Pancreas (tissue), 10 donors: Measurements from ENCODE around the gene FOXL1. TPM values are rescaled to one million over a fixed set of nuclear protein-coding genes. Genes with fewer than 3 reads are reported as not detected.

Experiments used
- ATAC-seq, 4 donors: fragments of 200-7000 bp; cut with Tn5 transposase; one replicate each; pipeline versions ENCODE4 v1.8.0 to v1.9.1; 2020; ENCODE audit warnings: mild to moderate bottlenecking in 4 of 4, moderate library complexity in 4 of 4
- DNase-seq, 6 donors: peaks; one replicate each; pipeline ENCODE4 v3.0.0-alpha.2; 2020
- FAIRE-seq: peaks from 2 replicates; lab custom pipeline; 2012; peaks lifted over from hg19 to GRCh38; lab: Jason Lieb, UNC
- H3K27ac ChIP-seq, 4 donors: fragments of 200-600 bp; sonication (generic); 1 replicate in 3 of 4; 2 replicates in 1 of 4; pipeline versions ENCODE4 v1.5.0 to v1.8.0; 2020
- H3K27me3 ChIP-seq, 4 donors: fragments of 200-600 bp; one replicate each; pipeline ENCODE4 v1.8.0; 2021
- H3K36me3 ChIP-seq, 3 donors: fragments of 200-600 bp; sonication (generic) in 1 of 3; one replicate each; pipeline versions ENCODE4 v1.5.0 to v1.8.0; 2020 to 2021
- H3K4me1 ChIP-seq, 3 donors: fragments of 200-600 bp; one replicate each; pipeline ENCODE4 v1.8.0; 2021
- H3K4me3 ChIP-seq, 4 donors: fragments of 200-600 bp; sonication (generic) in 2 of 4; one replicate each; pipeline versions ENCODE4 v1.5.0 to v1.8.0; 2020 to 2021
- H3K9me3 ChIP-seq, 4 donors: fragments of 200-600 bp; one replicate each; pipeline ENCODE4 v1.8.0; 2021
- CTCF ChIP-seq, 4 donors: fragments of 200-600 bp; sonication (generic) in 3 of 4; IDR thresholded peaks; one replicate each; pipeline versions ENCODE4 v1.5.0 to v1.8.0; 2021; ENCODE audit warnings: antibody characterized with exemption in 4 of 4
- WGBS, 2 donors: extraction: QIAGEN DNeasy Blood & Tissue Kit; methylation state at CpG; one replicate each; pipeline ENCODE4 v1.1.7; 2013; 5-methylcytosine and 5-hydroxymethylcytosine counted together
- intact Hi-C, 3 donors: fragments of 100-400 bp; cut with DNase I; formaldehyde crosslinking; loops; one replicate each; pipeline versions ENCODE4 v1.11.1 to v1.14.2; 2022
- polyA plus RNA-seq, 2 donors: library from polyadenylated mRNA; stranded (reverse); fragments of 200-250 nt; gene quantifications; one replicate each; pipeline ENCODE4 v1.2.3, GENCODE V29; 2013
- total RNA-seq, 6 donors: library from RNA; stranded (reverse); fragmentation: NEBNext Ultra II Directional in 4 of 6; extraction: Animal tissue kit (Norgen Biotek cat#: 25700) in 4 of 6; gene quantifications; one replicate each; pipeline versions ENCODE4 v1.2.1 to v1.2.4, GENCODE V29; 2021 to 2023
- donor health status: healthy with polysubstance abuse.
- donor health status: DM: no; HTN: no; CAD: no; lungs with moderate emphysema.
- donor health status: DM: no; HTN: no; CAD: no.
- donor health status: control.
- donor health status: control.
- donor health status: Bipolar disorder and iron deficiency.
- donor health status: DM: yes; HTN: yes; CAD: no.
- donor health status: DM: no; HTN: no; CAD: no.
- donor health status: DM: no; HTN: no; CAD: no.
- donor health status: DM: yes; HTN: yes; CAD: no.

FOXL1 gene
- total and polyA plus RNA-seq, 8 donors = 0.06 to 0.18 (median 0.08) TPM; not detected in 2

DNA sequence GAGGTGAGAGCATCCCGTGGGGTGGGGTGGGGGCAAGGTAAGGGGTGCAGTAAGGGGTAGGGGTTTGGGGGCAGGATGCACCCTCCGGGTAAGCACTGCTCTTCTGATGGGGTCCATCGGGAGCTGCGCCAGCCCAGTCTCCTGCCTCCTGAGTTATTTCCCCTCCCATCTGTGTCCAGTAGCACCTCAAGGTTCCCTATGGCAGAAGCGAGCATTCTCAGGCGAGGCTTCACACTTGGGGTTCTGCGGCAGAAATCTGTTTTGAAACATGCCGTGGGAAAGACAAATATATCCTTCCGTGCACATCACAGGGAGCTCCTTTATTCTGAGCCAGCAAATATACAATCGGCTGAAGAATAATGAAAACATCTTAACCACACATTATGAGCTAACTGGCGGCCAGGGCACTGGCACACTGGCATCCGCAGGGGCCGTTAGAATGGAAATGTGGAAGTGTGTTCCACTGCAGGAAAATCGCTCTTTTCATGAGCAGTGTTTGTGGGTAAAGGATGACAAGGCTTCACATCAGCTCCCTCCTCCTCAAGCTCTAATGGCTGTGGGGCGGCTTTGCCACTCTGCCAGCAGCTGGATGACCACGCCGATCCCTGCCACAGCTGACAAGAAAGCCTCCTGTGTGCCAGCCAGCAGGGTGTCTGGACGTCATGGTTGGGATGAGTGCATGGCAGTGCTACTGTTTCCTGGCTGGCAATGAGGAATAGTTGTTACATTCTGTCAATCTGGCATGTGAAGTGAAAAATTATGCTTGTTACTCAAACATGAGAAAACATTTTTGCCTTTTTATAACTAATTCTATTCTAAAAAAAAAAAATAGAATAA lies 43.4 kb upstream of the FOXL1 start:
- DNase-seq (no peak), FAIRE-seq (no peak), ATAC-seq (no peak)
- Histone ChIP-seq H3K4me3 (no peak overlapping the region), H3K4me1 (no peaks in the 10 kb centered on the region), H3K27me3 (no peaks in the 10 kb centered on the region), H3K9me3 (no peaks in the 10 kb centered on the region), H3K36me3 (peaks cover 0 to 28% (median 11%) of the 10 kb centered on the region in 3 donors), H3K27ac (no peak overlapping the region)
- intact Hi-C loops = no loop called here
- WGBS, 2 donors = 80 to 85% methylated on average over 18 of the region's 18 CpGs
- TF ChIP-seq CTCF (IDR thresholded peaks at IDR 0.05) = no peak

- DNase-seq (no peak), ATAC-seq (no peak), FAIRE-seq (no peak)
- Histone ChIP-seq H3K27ac (no peak overlapping the region), H3K4me3 (no peak overlapping the region), H3K4me1 (no peaks in the 10 kb centered on the region), H3K36me3 (peaks cover 2 to 42% (median 16%) of the 10 kb centered on the region in 3 donors), H3K27me3 (no peaks in the 10 kb centered on the region), H3K9me3 (no peaks in the 10 kb centered on the region)
- 95 to 96% methylated on average over 17 of the region's 17 CpGs for WGBS, 2 donors
- intact Hi-C loops = no loop called here
- no peak for TF ChIP-seq CTCF (IDR thresholded peaks at IDR 0.05)
Measured at GRCh38 chr16:86536621-86537020, 41.7 kb upstream of the FOXL1 start.

DNA sequence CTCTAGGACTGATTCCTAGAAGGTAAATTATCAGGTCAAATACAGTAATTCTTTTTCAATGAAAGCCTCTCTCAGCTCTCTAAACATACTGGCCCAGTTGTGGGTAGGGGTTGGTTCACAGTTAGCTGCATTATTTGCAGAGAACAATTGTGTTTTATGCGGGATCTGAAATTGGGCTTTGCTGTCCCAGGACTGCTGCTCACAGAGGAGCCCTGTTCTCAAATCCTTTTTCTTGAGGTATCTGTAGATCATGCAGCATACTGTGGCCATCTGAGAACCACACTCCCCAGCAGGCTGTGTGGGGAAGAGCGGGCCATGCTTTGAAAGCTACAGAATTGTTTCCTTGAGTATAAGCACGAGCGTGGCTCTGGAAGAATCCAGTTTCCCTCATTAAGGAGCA lies 40.9 kb upstream of the FOXL1 start:
- no peaks in the 10 kb centered on the region for H3K9me3 ChIP-seq
- peaks cover 5 to 47% (median 16%) of the 10 kb centered on the region in 3 donors for H3K36me3 ChIP-seq
- 94 to 95% methylated on average over 4 of the region's 4 CpGs for WGBS, 2 donors

DNA sequence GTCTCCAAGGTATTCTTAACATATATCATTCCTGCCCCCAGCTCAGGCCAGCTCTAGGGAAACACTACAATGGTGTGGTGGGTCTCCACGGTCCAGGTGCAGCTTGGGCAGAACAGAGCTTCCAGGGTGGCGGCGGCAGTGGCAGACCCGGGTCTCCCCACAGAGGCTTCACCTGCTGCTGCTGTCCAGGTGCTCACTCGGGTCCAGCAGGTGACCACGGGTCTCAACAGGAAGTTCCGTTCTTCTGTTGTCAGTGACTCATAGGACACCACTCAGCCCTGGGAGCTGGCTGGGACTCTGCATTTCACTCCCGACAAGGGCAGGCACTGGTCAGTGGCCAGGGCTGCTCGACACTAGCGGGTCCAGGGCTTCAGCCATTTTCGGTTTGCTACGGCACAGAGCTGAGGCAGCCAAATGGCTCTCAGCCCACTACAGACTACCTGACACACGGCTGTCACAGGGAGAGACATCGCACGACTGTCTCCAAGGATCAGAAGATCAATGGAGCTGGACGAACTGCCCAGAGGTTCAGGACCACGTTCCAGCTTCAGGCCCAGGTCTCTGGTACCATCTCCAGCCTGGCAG lies 40.1 kb upstream of the FOXL1 start:
- FAIRE-seq (no peak), ATAC-seq (no peak), DNase-seq (no peak)
- no peaks in the 10 kb centered on the region for H3K27me3 ChIP-seq
- H3K36me3 ChIP-seq = peaks cover 5 to 47% (median 16%) of the 10 kb centered on the region in 3 donors
- no peak overlapping the region for H3K27ac ChIP-seq
- no peaks in the 10 kb centered on the region for H3K9me3 ChIP-seq
- intact Hi-C loops = no loop called here
- 90 to 93% methylated on average over 17 of the region's 17 CpGs for WGBS, 2 donors
- no peak for TF ChIP-seq CTCF (IDR thresholded peaks at IDR 0.05)
- no peak overlapping the region for H3K4me3 ChIP-seq
- H3K4me1 ChIP-seq = no peaks in the 10 kb centered on the region

More for the DNA sequence above, 40.9 kb upstream of the FOXL1 start:
- no peak overlapping the region for H3K4me3 ChIP-seq
- no peak for ATAC-seq
- no peaks in the 10 kb centered on the region for H3K27me3 ChIP-seq
- TF ChIP-seq CTCF (IDR thresholded peaks at IDR 0.05) = no peak
- intact Hi-C loops = no loop called here
- H3K4me1 ChIP-seq = no peaks in the 10 kb centered on the region
- no peak for DNase-seq
- FAIRE-seq = no peak
- no peak overlapping the region for H3K27ac ChIP-seq

GRCh38 chr16:86540894-86541293 lies 37.5 kb upstream of the FOXL1 start:
- DNase-seq (no peak), FAIRE-seq (no peak), ATAC-seq (no peak)
- Histone ChIP-seq H3K4me1 (no peaks in the 10 kb centered on the region), H3K27me3 (no peaks in the 10 kb centered on the region), H3K27ac (no peak overlapping the region), H3K9me3 (no peaks in the 10 kb centered on the region), H3K4me3 (no peak overlapping the region), H3K36me3 (peaks cover 5 to 49% (median 19%) of the 10 kb centered on the region in 3 donors)
- intact Hi-C loops = no loop called here
- 84 to 89% methylated on average over 6 of the region's 6 CpGs for WGBS, 2 donors
- no peak for TF ChIP-seq CTCF (IDR thresholded peaks at IDR 0.05)
